SU-DHL-6 (cell line): ENCODE measurements around the gene PRSS12.
"Not testable (repeated sequence)": the region's sequence is repeated elsewhere in the genome, so short reads cannot be mapped to it uniquely, and the experiment has no call there.

ENCODE experiments used
- H2AFZ ChIP-seq: fragments of 200-600 bp; sonication (generic); 2 replicates; pipeline ENCODE4 v1.6.1; 2014; ENCODE audit warnings: low read depth, mild to moderate bottlenecking, moderate library complexity, mixed read lengths, antibody characterized with exemption, low read length; ENCODE audit not compliant: severe bottlenecking
- H3F3A ChIP-seq: fragments of 200-600 bp; shearing (Covaris generic); 2 replicates; pipeline ENCODE4 v1.6.0; 2016; ENCODE audit warnings: antibody characterized with exemption, mild to moderate bottlenecking; ENCODE audit not compliant: insufficient read depth
- H3K27ac ChIP-seq: fragments of 200-600 bp; sonication (generic); 2 replicates; pipeline ENCODE4 v1.5.1; 2016; ENCODE audit warnings: low read depth, mild to moderate bottlenecking, low read length, moderate library complexity, mixed read lengths
- H3K27me3 ChIP-seq: fragments of 200-600 bp; sonication (generic), shearing (Covaris generic); 2 replicates; pipeline ENCODE4 v1.6.0; 2014; ENCODE audit warnings: mild to moderate bottlenecking, low read length
- H3K36me3 ChIP-seq: fragments of 200-600 bp; sonication (generic); 2 replicates; pipeline ENCODE4 v1.6.1; 2014; ENCODE audit warnings: mild to moderate bottlenecking, low read length, mixed read lengths
- H3K4me2 ChIP-seq: fragments of 300-600, 200-600 bp; shearing (Covaris generic), sonication (generic); 2 replicates; pipeline ENCODE4 v1.6.0; 2014; ENCODE audit warnings: low read length, low read depth, mild to moderate bottlenecking; ENCODE audit not compliant: poor library complexity, severe bottlenecking
- H3K4me3 ChIP-seq: fragments of 200-600 bp; sonication (generic); 2 replicates; pipeline ENCODE4 v1.5.1; 2014; ENCODE audit warnings: antibody characterized with exemption, low read length, mild to moderate bottlenecking, mixed read lengths; ENCODE audit not compliant: insufficient read depth, poor library complexity, severe bottlenecking
- H3K79me2 ChIP-seq: fragments of 200-600 bp; sonication (generic); 2 replicates; pipeline ENCODE4 v1.6.1; 2014; ENCODE audit warnings: mild to moderate bottlenecking, low read length, moderate library complexity; ENCODE audit not compliant: insufficient read depth
- H3K9ac ChIP-seq: fragments of 200-600 bp; sonication (generic); 2 replicates; pipeline ENCODE4 v1.7.0; 2014; ENCODE audit warnings: mild to moderate bottlenecking, low read length
- H3K9me2 ChIP-seq: fragments of 200-600 bp; sonication (generic); replicated peaks from 2 replicates; pipeline ENCODE4 v1.6.1; 2014; ENCODE audit warnings: low read length; ENCODE audit not compliant: insufficient read depth
- H3K9me3 ChIP-seq: fragments of 200-600 bp; sonication (generic); 2 replicates; pipeline ENCODE4 v1.6.1; 2014; ENCODE audit warnings: low read length, mixed read lengths; ENCODE audit not compliant: insufficient read depth
- H4K20me1 ChIP-seq: fragments of 200-600 bp; sonication (generic); 2 replicates; pipeline ENCODE4 v1.6.1; 2014; ENCODE audit warnings: low read depth, mild to moderate bottlenecking, antibody characterized with exemption, low read length, moderate library complexity, mixed read lengths
- EZH2phosphoT487 ChIP-seq: fragments of 200-600 bp; sonication (generic), shearing (Covaris generic); conservative IDR thresholded peaks from 2 replicates; pipeline ENCODE4 v1.6.1; 2018; ENCODE audit warnings: mild to moderate bottlenecking, antibody characterized with exemption, low read length, moderate library complexity, mixed read lengths
- TF ChIP-seq, protein P1 (sequence below): fragments of 200-600 bp; sonication (generic); IDR thresholded peaks from one replicate; pipeline ENCODE4 v1.5.1; 2017; ENCODE audit warnings: antibody characterized with exemption, mild to moderate bottlenecking, low read length, moderate library complexity; ENCODE audit not compliant: insufficient read depth, poor library complexity, severe bottlenecking

PRSS12 gene

DNA sequence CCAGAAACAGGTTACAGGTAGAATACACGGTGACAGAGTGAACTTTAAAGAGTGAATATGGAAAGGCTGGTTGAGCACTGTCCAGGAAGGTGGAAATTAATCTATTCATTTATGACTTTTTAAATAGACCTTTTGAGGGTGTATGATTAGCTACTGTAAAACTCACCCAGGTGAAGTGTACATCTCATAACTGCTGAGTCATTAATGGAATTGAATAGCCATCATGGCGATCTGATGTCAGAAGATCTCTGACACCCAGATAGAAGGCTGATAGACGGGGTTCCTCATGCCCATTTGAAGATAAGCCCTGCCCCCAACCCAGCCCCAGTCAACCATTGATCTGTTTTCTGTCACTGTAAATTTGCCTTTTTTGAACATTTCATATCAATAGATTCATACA is 84.0 kb downstream of the PRSS12 start:
- TF ChIP-seq EZH2phosphoT487 = no peak
- TF ChIP-seq, protein P1, sequence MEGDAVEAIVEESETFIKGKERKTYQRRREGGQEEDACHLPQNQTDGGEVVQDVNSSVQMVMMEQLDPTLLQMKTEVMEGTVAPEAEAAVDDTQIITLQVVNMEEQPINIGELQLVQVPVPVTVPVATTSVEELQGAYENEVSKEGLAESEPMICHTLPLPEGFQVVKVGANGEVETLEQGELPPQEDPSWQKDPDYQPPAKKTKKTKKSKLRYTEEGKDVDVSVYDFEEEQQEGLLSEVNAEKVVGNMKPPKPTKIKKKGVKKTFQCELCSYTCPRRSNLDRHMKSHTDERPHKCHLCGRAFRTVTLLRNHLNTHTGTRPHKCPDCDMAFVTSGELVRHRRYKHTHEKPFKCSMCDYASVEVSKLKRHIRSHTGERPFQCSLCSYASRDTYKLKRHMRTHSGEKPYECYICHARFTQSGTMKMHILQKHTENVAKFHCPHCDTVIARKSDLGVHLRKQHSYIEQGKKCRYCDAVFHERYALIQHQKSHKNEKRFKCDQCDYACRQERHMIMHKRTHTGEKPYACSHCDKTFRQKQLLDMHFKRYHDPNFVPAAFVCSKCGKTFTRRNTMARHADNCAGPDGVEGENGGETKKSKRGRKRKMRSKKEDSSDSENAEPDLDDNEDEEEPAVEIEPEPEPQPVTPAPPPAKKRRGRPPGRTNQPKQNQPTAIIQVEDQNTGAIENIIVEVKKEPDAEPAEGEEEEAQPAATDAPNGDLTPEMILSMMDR = no peak
- no peak overlapping the region for H3K9ac ChIP-seq
- no peaks in the 10 kb centered on the region for H3K27me3 ChIP-seq
- no peaks in the 10 kb centered on the region for H3K36me3 ChIP-seq
- no peaks in the 10 kb centered on the region for H3K9me2 ChIP-seq
- H2AFZ ChIP-seq = no peak overlapping the region
- H4K20me1 ChIP-seq = no peaks in the 10 kb centered on the region
- H3K4me2 ChIP-seq = no peak overlapping the region
- no peak overlapping the region for H3K27ac ChIP-seq
- no peaks in the 10 kb centered on the region for H3K79me2 ChIP-seq
- H3K4me3 ChIP-seq = no peak overlapping the region
- no peaks in the 10 kb centered on the region for H3F3A ChIP-seq
- H3K9me3 ChIP-seq = no peaks in the 10 kb centered on the region

DNA sequence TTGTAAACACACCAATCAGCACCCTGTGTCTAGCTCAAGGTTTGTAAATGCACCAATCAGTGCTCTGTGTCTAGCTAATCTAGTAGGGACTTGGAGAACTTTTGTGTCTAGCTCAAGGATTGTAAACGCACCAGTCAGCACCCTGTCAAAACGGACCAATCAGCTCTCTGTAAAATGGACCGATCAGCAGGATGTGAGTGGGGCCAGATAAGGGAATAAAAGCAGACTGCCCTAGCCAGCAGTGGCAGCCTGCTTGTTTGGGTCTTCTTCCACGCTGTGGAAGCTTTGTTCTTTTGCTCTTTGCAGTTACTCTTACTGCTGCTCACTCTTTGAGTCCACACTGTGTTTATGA is 86.7 kb downstream of the PRSS12 start:
- H3K79me2 ChIP-seq, H3K36me3 ChIP-seq, H3K9ac ChIP-seq, H3K4me3 ChIP-seq, H2AFZ ChIP-seq, H3K4me2 ChIP-seq, H3K9me2 ChIP-seq, H3K27me3 ChIP-seq, H3K9me3 ChIP-seq, H3F3A ChIP-seq, H4K20me1 ChIP-seq, H3K27ac ChIP-seq: not testable (repeated sequence)

DNA sequence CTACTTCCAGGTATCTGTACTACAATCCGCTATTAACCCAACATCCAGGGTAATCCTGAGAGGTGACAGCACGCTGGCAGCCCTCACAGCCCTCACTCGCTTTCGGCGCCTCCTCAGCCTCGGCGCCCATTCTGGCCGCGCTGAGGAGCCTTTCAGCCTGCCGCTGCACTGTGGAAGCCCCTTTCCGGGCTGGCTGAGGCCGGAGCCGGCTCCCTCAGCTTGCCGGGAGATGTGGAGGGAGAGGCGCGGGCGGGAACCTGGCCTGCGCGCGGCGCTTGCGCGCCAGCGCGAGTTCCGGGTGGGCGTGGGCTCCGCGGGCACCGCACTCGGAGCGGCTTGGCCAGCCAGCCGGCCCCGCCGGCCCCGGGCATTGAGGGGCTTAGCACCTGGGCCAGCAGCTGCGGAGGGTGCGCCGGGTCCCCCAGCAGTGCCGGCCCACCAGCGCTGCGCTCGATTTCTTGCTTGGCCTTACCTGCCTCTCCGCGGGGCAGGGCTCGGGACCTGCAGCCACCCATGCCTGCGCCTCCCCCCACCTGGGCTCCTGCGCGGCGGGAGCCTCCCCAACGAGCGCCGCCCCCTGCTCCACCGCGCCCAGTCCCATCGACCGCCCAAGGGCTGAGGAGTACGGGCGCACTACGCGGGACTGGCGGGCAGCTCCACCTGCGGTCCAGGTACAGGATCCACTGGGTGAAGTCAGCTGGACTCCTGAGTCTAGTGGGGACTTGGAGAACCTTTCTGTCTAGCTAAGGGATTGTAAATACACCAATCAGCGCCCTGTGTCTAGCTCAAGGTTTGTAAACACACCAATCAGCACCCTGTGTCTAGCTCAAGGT is 87.3 kb downstream of the PRSS12 start:
- Histone ChIP-seq H3K36me3 (no peaks in the 10 kb centered on the region), H3K4me2 (no peak overlapping the region), H4K20me1 (no peaks in the 10 kb centered on the region), H3K27me3 (no peaks in the 10 kb centered on the region), H3F3A (no peaks in the 10 kb centered on the region), H3K4me3 (no peak overlapping the region), H3K9me3 (no peaks in the 10 kb centered on the region), H3K9ac (no peak overlapping the region), H3K27ac (no peak overlapping the region), H2AFZ (no peak overlapping the region), H3K79me2 (no peaks in the 10 kb centered on the region), H3K9me2 (no peaks in the 10 kb centered on the region)
- TF ChIP-seq, protein P1 = no peak
- TF ChIP-seq EZH2phosphoT487 = no peak

GRCh38 chr4:118264096-118264495 is 88.7 kb downstream of the PRSS12 start:
- no peaks in the 10 kb centered on the region for H3K9me2 ChIP-seq
- no peak overlapping the region for H2AFZ ChIP-seq
- H4K20me1 ChIP-seq = no peaks in the 10 kb centered on the region
- no peak overlapping the region for H3K9ac ChIP-seq
- no peaks in the 10 kb centered on the region for H3K9me3 ChIP-seq
- TF ChIP-seq, protein P1 = no peak
- no peak for TF ChIP-seq EZH2phosphoT487
- no peaks in the 10 kb centered on the region for H3K27me3 ChIP-seq
- no peaks in the 10 kb centered on the region for H3K36me3 ChIP-seq
- H3K27ac ChIP-seq = no peak overlapping the region
- no peak overlapping the region for H3K4me2 ChIP-seq
- H3K79me2 ChIP-seq = no peaks in the 10 kb centered on the region
- no peak overlapping the region for H3K4me3 ChIP-seq
- no peaks in the 10 kb centered on the region for H3F3A ChIP-seq
